GM12878 (cell line): ENCODE data around the gene ERG. TPM values are rescaled to one million over a fixed set of nuclear protein-coding genes. Genes with fewer than 3 reads are reported as not detected.

Source experiments
- ATAC-seq: fragments of 200-7000 bp; cut with Tn5 transposase; 3 replicates; pipeline ENCODE4 v1.9.1; 2020; ENCODE audit warnings: mild to moderate bottlenecking, moderate library complexity
- BruUV-seq: library from RNA; stranded (reverse); fragments of 400-500 nt; replicated peaks from 2 replicates; lab custom pipeline; 2021; lab: Mats Ljungman, UMichigan
- CTCF ChIA-PET: fragments of 300-600 bp; sonication (Branson Sonifier 250); formaldehyde crosslinking; extraction: SDS; loops from one replicate; lab custom pipeline; 2021; ENCODE audit warnings: inconsistent platforms; lab: Yijun Ruan, JAX
- POLR2A ChIA-PET: fragments of 350-600 bp; formaldehyde crosslinking; extraction: SDS; loops from one replicate; lab custom pipeline; 2021; ENCODE audit warnings: inconsistent platforms; lab: Charles Lee
- RAD21 ChIA-PET: fragments of 300-600 bp; sonication (Branson Sonifier 250); formaldehyde crosslinking; loops from one replicate; lab custom pipeline; 2023; ENCODE audit warnings: antibody characterized with exemption; ENCODE audit not compliant: unreplicated experiment; lab: Charles Lee
- SMC1A ChIA-PET: fragments of 300-600 bp; sonication (Branson Sonifier 250); formaldehyde crosslinking; loops from one replicate; lab custom pipeline; 2023; ENCODE audit not compliant: unreplicated experiment, uncharacterized antibody; lab: Charles Lee
- DNase-seq: peaks from one replicate; pipeline ENCODE4 v3.0.0-alpha.2; 2011; ENCODE audit warnings: low read depth, low spot score
- FAIRE-seq: peaks from 3 replicates; lab custom pipeline; 2011; peaks lifted over from hg19 to GRCh38; lab: Jason Lieb, UNC
- H2AFZ ChIP-seq: 2 replicates; pipeline ENCODE4 v1.6.0; 2011; ENCODE audit warnings: low read depth, low read length, control low read depth; ENCODE audit not compliant: control insufficient read depth
- H3K27ac ChIP-seq: 2 replicates; pipeline ENCODE4 v1.5.1; 2011; ENCODE audit warnings: control low read depth; ENCODE audit not compliant: control insufficient read depth, insufficient read depth
- H3K27me3 ChIP-seq, 2 experiments: replicated peaks in 1 of 2; 2 replicates each; pipeline versions ENCODE4 v1.6.0 to v1.6.1; 2011; ENCODE audit warnings: low read length in 1 of 2; ENCODE audit not compliant: control insufficient read depth in 2 of 2, insufficient read depth in 2 of 2
- H3K36me3 ChIP-seq, 2 experiments: 2 replicates each; pipeline ENCODE4 v1.5.1; 2011; ENCODE audit warnings: low read length in 1 of 2; ENCODE audit not compliant: control insufficient read depth in 2 of 2, insufficient read depth in 2 of 2
- H3K4me1 ChIP-seq: 2 replicates; pipeline ENCODE4 v1.6.1; 2011; ENCODE audit warnings: mild to moderate bottlenecking, low read length, moderate library complexity, mixed read lengths; ENCODE audit not compliant: control insufficient read depth, insufficient read depth
- H3K4me2 ChIP-seq: 2 replicates; pipeline ENCODE4 v1.6.0; 2011; ENCODE audit warnings: control low read depth; ENCODE audit not compliant: control insufficient read depth, insufficient read depth
- H3K4me3 ChIP-seq: fragments of 200-600 bp; sonication (generic); 2 replicates; pipeline ENCODE4 v1.5.1; 2016
- H3K79me2 ChIP-seq: 2 replicates; pipeline ENCODE4 v1.6.0; 2011; ENCODE audit warnings: low read length; ENCODE audit not compliant: control insufficient read depth, insufficient read depth
- H3K9ac ChIP-seq: 2 replicates; pipeline ENCODE4 v1.8.0; 2011; ENCODE audit warnings: low read length, control low read depth, mixed read lengths; ENCODE audit not compliant: control insufficient read depth, insufficient read depth
- H3K9me3 ChIP-seq: replicated peaks from 3 replicates; pipeline ENCODE4 v1.5.1; 2011; ENCODE audit warnings: mild to moderate bottlenecking, low read length; ENCODE audit not compliant: control insufficient read depth, insufficient read depth
- H4K20me1 ChIP-seq: 2 replicates; pipeline ENCODE4 v1.6.0; 2011; ENCODE audit not compliant: control insufficient read depth, insufficient read depth
- CHD1 ChIP-seq: IDR thresholded peaks from 2 replicates; pipeline ENCODE4 v1.6.1; 2012; ENCODE audit warnings: low read depth, low read length, improper control_type of control experiment
- CREB1 ChIP-seq: IDR thresholded peaks from 2 replicates; pipeline ENCODE4 v1.6.1; 2012; ENCODE audit warnings: low read depth, mild to moderate bottlenecking, inconsistent platforms
- IKZF1 ChIP-seq: fragments of 450-650 bp; conservative IDR thresholded peaks from 2 replicates; pipeline ENCODE4 v1.6.1; 2017; ENCODE audit warnings: antibody characterized with exemption, mild to moderate bottlenecking
- MXI1 ChIP-seq: fragments of 150-350 bp; IDR thresholded peaks from 2 replicates; pipeline ENCODE4 v1.6.1; 2011; ENCODE audit warnings: low read depth, mild to moderate bottlenecking, inconsistent platforms, low read length, improper control_type of control experiment
- POLR2AphosphoS5 ChIP-seq: IDR thresholded peaks from 2 replicates; pipeline ENCODE4 v1.6.1; 2011; ENCODE audit warnings: mild to moderate bottlenecking, low read length, inconsistent platforms
- RAD21 ChIP-seq: IDR thresholded peaks from 2 replicates; pipeline ENCODE4 v1.6.1; 2011; ENCODE audit warnings: mild to moderate bottlenecking, low read depth, low read length, moderate library complexity; ENCODE audit not compliant: insufficient read depth
- RBBP5 ChIP-seq: fragments of 200-600 bp; sonication (generic); conservative IDR thresholded peaks from 2 replicates; pipeline ENCODE4 v1.6.1; 2016
- STAT1 ChIP-seq: fragments of 450-650 bp; conservative IDR thresholded peaks from 2 replicates; pipeline ENCODE4 v1.6.1; 2014; ENCODE audit warnings: antibody characterized with exemption, mild to moderate bottlenecking
- TCF3 ChIP-seq: IDR thresholded peaks from 2 replicates; pipeline ENCODE4 v1.6.1; 2012; ENCODE audit warnings: low read depth, mild to moderate bottlenecking, low read length, borderline replicate concordance; ENCODE audit not compliant: insufficient read depth
- ZBED1 ChIP-seq: IDR thresholded peaks from 2 replicates; pipeline ENCODE4 v1.6.1; 2016; ENCODE audit warnings: borderline replicate concordance
- ZNF622 ChIP-seq: fragments of 450-650 bp; IDR thresholded peaks from 2 replicates; pipeline ENCODE4 v1.6.1; 2017; ENCODE audit warnings: mild to moderate bottlenecking, inconsistent platforms
- WGBS: methylation state at CpG from one replicate; pipeline ENCODE4 v1.1.6; 2016; ENCODE audit warnings: low lambda C conversion rate; ENCODE audit not compliant: insufficient replicate concordance, insufficient coverage; ENCODE audit errors: missing lambda C conversion rate; 5-methylcytosine and 5-hydroxymethylcytosine counted together
- in situ Hi-C: fragments of 300-500 bp; cut with MboI; formaldehyde crosslinking; loops from 9 replicates; pipeline ENCODE4 v1.14.3; 2018; ENCODE audit warnings: mixed read lengths
- intact Hi-C: fragments of 100-400 bp; cut with micrococcal nuclease; formaldehyde crosslinking; loops from one replicate; pipeline ENCODE4 v1.14.2; 2022; ENCODE audit not compliant: unreplicated experiment
- polyA plus RNA-seq, 11 experiments: library from polyadenylated mRNA; depleted of rRNA in 4 of 11; unstranded in 6 of 11; stranded (reverse) in 5 of 11; fragments of >200 nt; fragmentation: Nextera tagmentation in 4 of 11; fragmentation: Illumina TruSeq in 1 of 11; extraction: Ambion mirVana in 4 of 11; extraction: Trizol in 1 of 11; gene quantifications; 1 replicate in 1 of 11; 2 replicates in 10 of 11; pipeline versions ENCODE4 v1.2.1 to v1.2.3, GENCODE V29; 2011 to 2016; ENCODE audit warnings: inconsistent platforms in 2 of 11, missing spikeins in 2 of 11, low read depth in 1 of 11
- total RNA-seq, 4 experiments: library from RNA; depleted of rRNA in 3 of 4; stranded (reverse); fragments of >200 nt in 3 of 4; fragmentation: Illumina TruSeq in 1 of 4; extraction: Trizol in 1 of 4; gene quantifications; 2 replicates each; pipeline versions ENCODE4 v1.2.1 to v1.2.3, GENCODE V29; 2013 to 2021
- TF ChIP-seq, protein P1 (sequence below): fragments of 450-650 bp; formaldehyde crosslinking; IDR thresholded peaks from 2 replicates; pipeline ENCODE4 v1.4.0; 2020; ENCODE audit warnings: mild to moderate bottlenecking, moderate library complexity
- TF ChIP-seq, protein P2 (sequence below): fragments of 450-650 bp; IDR thresholded peaks from 2 replicates; pipeline ENCODE4 v1.6.1; 2018; ENCODE audit warnings: borderline replicate concordance, mild to moderate bottlenecking; ENCODE audit not compliant: partially characterized antibody
- TF ChIP-seq, protein P3 (sequence below): IDR thresholded peaks from 2 replicates; pipeline ENCODE4 v1.6.1; 2011; ENCODE audit warnings: low read depth, low read length, improper control_type of control experiment, borderline replicate concordance
- TF ChIP-seq, protein P4 (sequence below): IDR thresholded peaks from 2 replicates; pipeline ENCODE4 v1.6.1; 2011; ENCODE audit warnings: low read depth, mild to moderate bottlenecking, low read length, moderate library complexity, borderline replicate concordance; ENCODE audit errors: extremely low read depth

Gene ERG
- total and polyA plus RNA-seq, 10 of the 15 experiments (the other 5 are each of a cell fraction or from before 2014, with no cell fraction given): not detected

DNA sequence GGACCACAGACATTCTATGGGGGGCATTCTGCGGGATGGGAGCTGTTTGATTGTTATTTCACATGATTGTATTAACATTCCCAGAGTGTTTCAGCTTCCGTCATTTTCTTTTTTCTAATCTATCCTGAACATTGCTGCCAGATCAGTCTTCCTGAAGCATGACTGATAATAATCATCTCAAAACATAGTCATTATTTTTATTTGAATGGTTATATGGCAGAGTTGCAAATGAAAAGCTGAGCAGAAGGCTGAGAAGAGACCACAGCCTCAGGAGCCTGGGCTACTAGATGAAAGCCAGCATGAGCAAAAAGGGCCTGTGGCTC, 109.0 kb downstream of the ERG start (continued):
- TF ChIP-seq, protein P1, sequence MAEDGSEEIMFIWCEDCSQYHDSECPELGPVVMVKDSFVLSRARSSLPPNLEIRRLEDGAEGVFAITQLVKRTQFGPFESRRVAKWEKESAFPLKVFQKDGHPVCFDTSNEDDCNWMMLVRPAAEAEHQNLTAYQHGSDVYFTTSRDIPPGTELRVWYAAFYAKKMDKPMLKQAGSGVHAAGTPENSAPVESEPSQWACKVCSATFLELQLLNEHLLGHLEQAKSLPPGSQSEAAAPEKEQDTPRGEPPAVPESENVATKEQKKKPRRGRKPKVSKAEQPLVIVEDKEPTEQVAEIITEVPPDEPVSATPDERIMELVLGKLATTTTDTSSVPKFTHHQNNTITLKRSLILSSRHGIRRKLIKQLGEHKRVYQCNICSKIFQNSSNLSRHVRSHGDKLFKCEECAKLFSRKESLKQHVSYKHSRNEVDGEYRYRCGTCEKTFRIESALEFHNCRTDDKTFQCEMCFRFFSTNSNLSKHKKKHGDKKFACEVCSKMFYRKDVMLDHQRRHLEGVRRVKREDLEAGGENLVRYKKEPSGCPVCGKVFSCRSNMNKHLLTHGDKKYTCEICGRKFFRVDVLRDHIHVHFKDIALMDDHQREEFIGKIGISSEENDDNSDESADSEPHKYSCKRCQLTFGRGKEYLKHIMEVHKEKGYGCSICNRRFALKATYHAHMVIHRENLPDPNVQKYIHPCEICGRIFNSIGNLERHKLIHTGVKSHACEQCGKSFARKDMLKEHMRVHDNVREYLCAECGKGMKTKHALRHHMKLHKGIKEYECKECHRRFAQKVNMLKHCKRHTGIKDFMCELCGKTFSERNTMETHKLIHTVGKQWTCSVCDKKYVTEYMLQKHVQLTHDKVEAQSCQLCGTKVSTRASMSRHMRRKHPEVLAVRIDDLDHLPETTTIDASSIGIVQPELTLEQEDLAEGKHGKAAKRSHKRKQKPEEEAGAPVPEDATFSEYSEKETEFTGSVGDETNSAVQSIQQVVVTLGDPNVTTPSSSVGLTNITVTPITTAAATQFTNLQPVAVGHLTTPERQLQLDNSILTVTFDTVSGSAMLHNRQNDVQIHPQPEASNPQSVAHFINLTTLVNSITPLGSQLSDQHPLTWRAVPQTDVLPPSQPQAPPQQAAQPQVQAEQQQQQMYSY (CRISPR knock-in tag): no peak
- no peak for TF ChIP-seq RAD21
- TF ChIP-seq CHD1: no peak

DNA sequence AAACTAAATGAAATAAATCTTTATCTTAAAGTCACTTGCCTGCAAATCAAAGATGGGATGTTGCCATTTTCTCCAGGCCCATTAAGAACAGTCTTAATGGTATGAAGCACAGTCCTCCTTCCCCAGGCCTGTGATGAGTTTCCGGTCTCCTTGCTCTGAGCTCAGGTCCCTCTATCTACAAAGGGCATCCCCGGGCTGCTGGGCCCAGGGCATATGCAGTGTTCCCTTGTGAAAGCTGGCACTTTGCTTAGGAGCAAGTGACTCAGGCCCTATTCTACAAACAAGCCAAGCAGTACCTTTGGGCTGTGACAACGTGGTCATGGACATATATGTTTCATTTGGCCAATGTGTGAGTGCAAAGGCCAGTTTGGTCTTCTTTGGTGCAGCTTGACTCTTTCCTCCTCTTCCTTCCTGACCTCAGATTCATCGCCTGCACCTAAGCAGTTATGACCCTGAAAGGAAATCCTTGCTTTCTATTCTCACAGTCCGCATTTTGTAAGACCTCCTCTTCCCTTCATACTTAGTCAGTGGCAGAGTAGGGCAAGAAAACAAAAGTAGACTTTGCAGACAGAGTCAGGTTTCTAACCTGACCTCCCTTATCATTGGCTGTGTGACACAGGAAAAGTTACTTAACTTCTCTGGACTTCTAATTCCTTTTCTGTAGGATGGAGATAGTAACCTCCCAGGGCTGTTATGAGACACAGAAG, 109.5 kb downstream of the ERG start:
- no peaks in the 10 kb centered on the region for H3K4me1 ChIP-seq
- H3K4me2 ChIP-seq: no peak overlapping the region
- 13% methylated on average over 5 of the region's 5 CpGs for WGBS
- H3K27me3 ChIP-seq: peaks cover 0 to 4% of the 10 kb centered on the region in 2 experiments; a peak in 3 of 4 replicates
- no TSS peak for BruUV-seq
- no peak for DNase-seq
- ChIA-PET CTCF (no interaction called here), POLR2A (no interaction called here), RAD21 (no interaction called here), SMC1A (no interaction called here)
- no peak overlapping the region for H2AFZ ChIP-seq
- H4K20me1 ChIP-seq: no peaks in the 10 kb centered on the region
- no peak overlapping the region for H3K27ac ChIP-seq
- no peaks in the 10 kb centered on the region for H3K36me3 ChIP-seq
- H3K4me3 ChIP-seq: no peak overlapping the region
- TF ChIP-seq CREB1 (no peak), POLR2AphosphoS5 (no peak), IKZF1 (no peak), RBBP5 (no peak), TCF3 (no peak), ZNF622 (no peak), MXI1 (no peak), ZBED1 (no peak), STAT1 (no peak)
- TF ChIP-seq, protein P2, sequence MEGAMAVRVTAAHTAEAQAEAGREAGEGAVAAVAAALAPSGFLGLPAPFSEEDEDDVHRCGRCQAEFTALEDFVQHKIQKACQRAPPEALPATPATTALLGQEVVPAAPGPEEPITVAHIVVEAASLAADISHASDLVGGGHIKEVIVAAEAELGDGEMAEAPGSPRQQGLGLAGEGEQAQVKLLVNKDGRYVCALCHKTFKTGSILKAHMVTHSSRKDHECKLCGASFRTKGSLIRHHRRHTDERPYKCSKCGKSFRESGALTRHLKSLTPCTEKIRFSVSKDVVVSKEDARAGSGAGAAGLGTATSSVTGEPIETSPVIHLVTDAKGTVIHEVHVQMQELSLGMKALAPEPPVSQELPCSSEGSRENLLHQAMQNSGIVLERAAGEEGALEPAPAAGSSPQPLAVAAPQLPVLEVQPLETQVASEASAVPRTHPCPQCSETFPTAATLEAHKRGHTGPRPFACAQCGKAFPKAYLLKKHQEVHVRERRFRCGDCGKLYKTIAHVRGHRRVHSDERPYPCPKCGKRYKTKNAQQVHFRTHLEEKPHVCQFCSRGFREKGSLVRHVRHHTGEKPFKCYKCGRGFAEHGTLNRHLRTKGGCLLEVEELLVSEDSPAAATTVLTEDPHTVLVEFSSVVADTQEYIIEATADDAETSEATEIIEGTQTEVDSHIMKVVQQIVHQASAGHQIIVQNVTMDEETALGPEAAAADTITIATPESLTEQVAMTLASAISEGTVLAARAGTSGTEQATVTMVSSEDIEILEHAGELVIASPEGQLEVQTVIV: no peak
- TF ChIP-seq, protein P3, sequence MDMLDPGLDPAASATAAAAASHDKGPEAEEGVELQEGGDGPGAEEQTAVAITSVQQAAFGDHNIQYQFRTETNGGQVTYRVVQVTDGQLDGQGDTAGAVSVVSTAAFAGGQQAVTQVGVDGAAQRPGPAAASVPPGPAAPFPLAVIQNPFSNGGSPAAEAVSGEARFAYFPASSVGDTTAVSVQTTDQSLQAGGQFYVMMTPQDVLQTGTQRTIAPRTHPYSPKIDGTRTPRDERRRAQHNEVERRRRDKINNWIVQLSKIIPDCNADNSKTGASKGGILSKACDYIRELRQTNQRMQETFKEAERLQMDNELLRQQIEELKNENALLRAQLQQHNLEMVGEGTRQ: no peak
- TF ChIP-seq, protein P4, sequence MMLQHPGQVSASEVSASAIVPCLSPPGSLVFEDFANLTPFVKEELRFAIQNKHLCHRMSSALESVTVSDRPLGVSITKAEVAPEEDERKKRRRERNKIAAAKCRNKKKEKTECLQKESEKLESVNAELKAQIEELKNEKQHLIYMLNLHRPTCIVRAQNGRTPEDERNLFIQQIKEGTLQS: no peak
- no peaks in the 10 kb centered on the region for H3K9me3 ChIP-seq
- ATAC-seq: no peak
- H3K79me2 ChIP-seq: no peaks in the 10 kb centered on the region
- intact Hi-C loops (no loop called here), in situ Hi-C loops (no loop called here)
- FAIRE-seq: no peak
- no peak overlapping the region for H3K9ac ChIP-seq
